Astrocyte of the cerebellum (primary cell): Measurements from ENCODE around the gene SOX15.
A peak's percentile ranks its signal among the peaks of the same experiment; 100 is the strongest.

Source experiments
- DNase-seq: peaks from one replicate; pipeline ENCODE4 v3.0.0-alpha.2; 2011; ENCODE audit warnings: low read depth
- H3K4me3 ChIP-seq: 2 replicates; pipeline ENCODE4 v1.5.1; 2011; ENCODE audit warnings: mild to moderate bottlenecking, low read depth, low read length, moderate library complexity
- CTCF ChIP-seq: IDR thresholded peaks from 2 replicates; pipeline ENCODE4 v1.5.1; 2012; ENCODE audit warnings: low read length, low read depth, moderate library complexity, mild to moderate bottlenecking; ENCODE audit errors: missing control alignments
- in situ Hi-C: cut with HindIII; loops from 2 replicates; pipeline ENCODE4 v1.10.0; 2017; ENCODE audit warnings: low sequenced_read_pairs

The SOX15 gene

DNA sequence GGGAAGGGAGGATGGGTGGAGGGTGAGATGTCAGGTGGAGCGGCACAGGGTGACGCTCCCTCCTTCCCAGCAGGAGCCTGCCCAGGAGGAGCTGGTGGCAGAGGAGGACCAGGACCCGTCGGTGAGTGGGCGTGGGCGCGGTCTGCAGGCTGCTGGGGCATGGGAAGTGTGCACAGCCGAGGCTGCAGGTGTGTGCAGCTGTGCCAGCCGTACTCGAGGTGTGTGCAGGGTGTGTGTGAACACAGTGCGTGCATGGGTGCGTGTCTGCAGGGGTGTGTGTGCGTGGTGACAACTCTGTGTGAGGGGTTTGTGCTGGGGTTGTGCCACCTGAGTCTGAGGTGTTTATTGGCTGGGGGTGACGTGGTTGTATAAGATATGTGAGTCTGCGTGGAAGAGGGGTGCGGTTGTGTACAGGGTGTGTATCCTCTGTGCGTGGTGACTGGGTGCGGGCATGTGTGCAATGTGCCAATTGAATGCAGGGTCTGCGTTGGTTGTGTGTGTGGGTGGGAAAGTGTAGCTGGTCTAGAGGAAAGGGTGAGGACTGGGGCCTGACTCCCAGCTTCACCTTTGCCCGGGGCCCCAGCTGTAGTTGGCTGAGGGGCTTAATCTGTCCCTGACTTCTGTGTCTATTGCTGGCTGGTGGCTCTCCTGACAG is 40.4 kb downstream of the SOX15 start:
- peak overlapping the region; percentile 47 for H3K4me3 ChIP-seq
- DNase-seq, result no peak
- in situ Hi-C loops, result no loop called here
- peak; percentile 1 for TF ChIP-seq CTCF

GRCh38 chr17:7548585-7549400 is 41.1 kb downstream of the SOX15 start, which contains the start of gene TNFSF12:
Gene TNFSF12, plus strand, starts transcription at chr17:7549058. Its CDS starts 96 bp downstream, at chr17:7549154.
- TF ChIP-seq CTCF, result peak; percentile 2
- in situ Hi-C loops, result no loop called here
- H3K4me3 ChIP-seq, result peak within 1 kb of the TSS; percentile 47
- DNase-seq, result no peak

GRCh38 chr17:7544911-7545310 is 45.0 kb downstream of the SOX15 start:
- in situ Hi-C loops, result no loop called here
- no peak overlapping the region for H3K4me3 ChIP-seq
- no peak for TF ChIP-seq CTCF
- DNase-seq, result no peak

DNA sequence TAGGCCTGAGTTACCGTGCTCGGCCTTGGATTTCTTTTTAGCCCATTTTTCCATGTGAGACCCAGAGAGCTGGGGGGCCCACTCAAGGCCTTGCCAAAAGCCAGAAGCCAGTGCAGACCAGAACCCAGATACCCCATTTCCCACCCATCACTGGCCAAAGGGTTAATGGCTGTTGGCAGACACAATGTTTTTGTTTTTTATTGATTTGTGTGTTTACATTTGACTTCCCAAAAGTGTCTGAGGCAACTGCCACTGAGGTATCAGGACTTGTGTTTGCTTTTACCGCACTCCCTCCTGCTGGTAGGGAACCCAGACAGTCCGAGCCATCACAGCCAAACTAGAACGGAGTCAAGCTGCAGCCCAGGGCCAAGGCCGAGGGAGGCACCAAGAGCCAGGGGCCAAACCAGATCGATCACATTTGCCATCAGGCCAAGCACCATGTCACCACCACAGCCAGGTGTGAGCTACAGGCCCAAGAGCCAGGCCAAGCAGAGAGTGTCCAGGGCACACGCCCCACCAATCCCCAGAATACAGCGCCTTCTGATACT is 48.7 kb downstream of the SOX15 start:
- in situ Hi-C loops, result no loop called here
- H3K4me3 ChIP-seq, result no peak overlapping the region
- TF ChIP-seq CTCF, result no peak
- no peak for DNase-seq

- no peak for TF ChIP-seq CTCF
Observed at GRCh38 chr17:7538891-7539545, 50.9 kb downstream of the SOX15 start.

More at GRCh38 chr17:7538891-7539545, 50.9 kb downstream of the SOX15 start:
- H3K4me3 ChIP-seq, result no peak overlapping the region
- no peak for DNase-seq
- in situ Hi-C loops, result loop anchor here (5.0 kb wide), 1 partner anchor 62 kb away; the partner anchor contains the start of gene ZBTB4
